ENCODE results near the gene TRIOBP.

DNA sequence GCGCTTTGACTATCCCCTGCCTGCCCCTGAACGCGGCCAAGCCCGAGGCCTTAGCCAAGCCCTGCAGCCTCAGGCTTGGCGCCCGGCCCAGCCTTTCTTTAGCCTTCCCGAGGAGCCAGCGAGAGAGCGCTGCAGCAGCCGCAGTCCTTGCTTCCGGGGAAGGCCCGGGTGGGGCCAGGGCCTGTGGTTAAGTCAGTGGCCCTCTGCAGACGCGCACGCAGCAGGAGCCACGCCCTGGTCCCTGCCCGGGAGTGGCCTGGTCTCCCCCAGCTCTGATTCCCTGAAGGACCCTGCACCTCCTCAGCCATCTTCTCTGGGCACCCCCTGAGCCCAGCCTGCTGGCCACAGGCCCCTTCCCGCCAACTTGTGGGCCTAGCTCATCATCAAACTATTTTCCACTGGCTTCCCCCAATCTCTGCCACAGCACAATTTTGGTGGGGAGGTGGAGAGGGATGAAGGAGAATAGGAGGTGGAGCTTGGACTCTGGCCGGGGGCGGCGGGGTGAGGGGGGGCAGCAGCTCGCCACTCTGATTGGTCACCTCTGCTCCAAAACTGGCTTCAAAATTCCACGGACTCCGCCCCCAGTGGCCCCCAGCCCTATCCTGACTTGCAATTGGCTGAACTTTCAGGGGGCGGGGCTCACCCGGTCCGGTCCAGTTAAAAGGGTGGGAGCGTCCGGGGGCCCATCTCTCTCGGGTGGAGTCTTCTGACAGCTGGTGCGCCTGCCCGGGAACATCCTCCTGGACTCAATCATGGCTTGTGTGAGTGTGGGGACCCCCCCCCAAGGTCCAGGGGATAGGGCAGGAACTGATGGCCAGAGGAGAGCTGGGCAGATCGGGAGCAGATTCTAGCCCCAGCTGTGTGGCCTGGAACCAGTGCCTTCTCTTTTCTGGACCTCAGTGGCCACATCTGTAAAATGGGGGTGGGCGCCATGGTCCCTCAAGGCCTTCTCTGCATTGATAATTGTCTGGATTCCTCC lies 21.6 kb upstream of the TRIOBP start, which contains the start of gene LGALS1:
- TF ChIP-seq POLR2A (IDR thresholded peaks at IDR 0.05): peak in 1 of 2 donors; percentile 32
- TF ChIP-seq, protein P1, sequence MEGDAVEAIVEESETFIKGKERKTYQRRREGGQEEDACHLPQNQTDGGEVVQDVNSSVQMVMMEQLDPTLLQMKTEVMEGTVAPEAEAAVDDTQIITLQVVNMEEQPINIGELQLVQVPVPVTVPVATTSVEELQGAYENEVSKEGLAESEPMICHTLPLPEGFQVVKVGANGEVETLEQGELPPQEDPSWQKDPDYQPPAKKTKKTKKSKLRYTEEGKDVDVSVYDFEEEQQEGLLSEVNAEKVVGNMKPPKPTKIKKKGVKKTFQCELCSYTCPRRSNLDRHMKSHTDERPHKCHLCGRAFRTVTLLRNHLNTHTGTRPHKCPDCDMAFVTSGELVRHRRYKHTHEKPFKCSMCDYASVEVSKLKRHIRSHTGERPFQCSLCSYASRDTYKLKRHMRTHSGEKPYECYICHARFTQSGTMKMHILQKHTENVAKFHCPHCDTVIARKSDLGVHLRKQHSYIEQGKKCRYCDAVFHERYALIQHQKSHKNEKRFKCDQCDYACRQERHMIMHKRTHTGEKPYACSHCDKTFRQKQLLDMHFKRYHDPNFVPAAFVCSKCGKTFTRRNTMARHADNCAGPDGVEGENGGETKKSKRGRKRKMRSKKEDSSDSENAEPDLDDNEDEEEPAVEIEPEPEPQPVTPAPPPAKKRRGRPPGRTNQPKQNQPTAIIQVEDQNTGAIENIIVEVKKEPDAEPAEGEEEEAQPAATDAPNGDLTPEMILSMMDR (IDR thresholded peaks at IDR 0.05): no peak

Measured in suprapubic skin (tissue), 3 donors.